Measurements from ENCODE around the gene PRCD.
"Not testable (repeated sequence)": the region's sequence is repeated elsewhere in the genome, so short reads cannot be mapped to it uniquely, and the experiment has no call there.

PRCD gene

DNA sequence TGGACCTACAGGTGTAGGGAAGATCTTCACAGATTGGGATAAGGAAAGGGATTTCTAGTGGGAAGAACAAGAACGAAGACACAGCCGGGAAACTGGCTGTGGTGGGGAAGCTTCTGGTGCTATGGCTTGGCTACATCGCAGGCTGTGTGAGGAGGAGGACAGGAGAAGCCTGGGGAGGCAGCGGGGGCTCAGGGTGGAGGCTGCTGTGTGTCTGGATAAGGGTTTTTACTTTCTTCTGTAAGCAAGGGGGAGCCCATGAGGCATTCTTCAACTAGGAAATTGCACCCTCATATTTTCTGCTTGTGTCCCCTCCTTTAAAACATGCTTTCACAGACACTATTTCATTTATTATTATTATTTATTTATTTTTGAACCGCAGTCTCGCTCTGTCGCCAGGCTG is 35.7 kb upstream of the PRCD start:
- DNase-seq (ENCODE audit: low read depth, low spot score), result no peak

DNA sequence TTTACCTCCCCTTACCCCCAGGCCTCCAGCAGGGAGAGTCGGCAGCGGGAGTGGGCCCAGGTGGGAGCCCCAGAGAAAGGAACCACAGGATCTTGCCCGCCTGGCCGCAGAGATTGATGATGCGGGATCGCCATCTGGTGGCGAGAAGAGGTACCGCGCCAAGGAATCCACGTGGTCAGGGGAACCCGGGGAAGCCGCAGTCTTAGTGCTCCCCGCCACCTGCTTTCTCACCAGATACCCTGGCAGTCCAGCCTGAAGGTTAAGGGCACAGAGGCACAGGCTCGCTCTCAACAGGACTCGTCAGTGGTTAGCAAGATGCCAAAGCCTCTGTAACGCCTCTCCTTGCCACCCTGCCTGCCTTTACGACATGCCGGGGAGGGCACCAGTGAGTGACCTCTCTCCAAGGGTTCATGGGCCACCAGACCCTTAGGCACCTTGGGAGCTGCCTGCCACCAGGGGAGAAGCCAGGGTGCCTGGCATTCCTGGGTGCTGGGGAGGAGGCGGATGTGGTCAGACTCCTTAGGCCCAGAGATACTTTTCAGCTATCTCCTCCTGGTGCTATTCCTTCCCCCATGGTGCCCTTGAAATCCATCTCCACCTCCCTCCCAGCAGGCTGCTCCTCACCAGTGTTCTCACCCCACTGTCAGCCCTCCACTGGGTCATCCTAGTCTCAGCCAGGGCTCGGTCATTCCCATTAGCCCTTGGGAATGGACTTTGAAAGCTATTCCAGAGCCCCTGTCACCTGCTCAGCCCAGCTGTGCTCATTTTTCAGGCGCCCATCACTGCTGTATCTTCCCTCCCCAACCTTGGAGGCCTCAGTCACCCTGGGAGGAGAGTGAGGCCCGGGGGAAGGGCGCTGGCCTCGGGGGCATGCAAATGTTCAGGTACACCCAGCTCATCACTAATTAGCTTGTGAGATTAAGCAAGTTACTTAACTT is 33.2 kb upstream of the PRCD start:
- DNase-seq (ENCODE audit: low read depth, low spot score), result peak; percentile 75

DNA sequence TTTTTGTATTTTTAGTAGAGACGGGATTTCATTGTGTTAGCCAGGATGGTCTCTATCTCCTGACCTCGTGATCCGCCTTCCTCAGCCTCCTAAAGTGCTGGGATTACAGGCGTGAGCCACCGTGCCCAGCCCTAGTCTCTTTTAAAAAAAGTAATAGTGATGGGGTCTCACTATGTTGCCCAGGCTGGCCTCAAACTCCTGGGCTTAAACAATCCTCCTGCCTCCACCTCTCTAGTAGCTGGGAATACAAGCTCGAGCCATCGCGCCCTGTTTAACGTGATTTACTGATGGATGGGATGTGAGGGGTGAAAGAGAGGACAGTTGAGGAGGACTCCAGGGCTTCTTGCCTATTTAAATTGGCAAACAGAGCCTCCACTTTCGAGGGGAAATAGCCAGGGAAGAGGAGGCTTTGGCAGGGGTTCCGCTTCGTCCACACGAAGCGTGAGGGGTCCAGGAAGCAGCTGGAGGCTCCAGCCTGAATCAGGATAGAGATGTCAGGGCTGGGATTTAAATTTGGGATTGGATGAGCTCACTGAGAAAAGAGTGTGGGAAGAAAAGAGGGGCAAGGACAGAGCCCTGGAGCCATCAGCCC is 31.3 kb upstream of the PRCD start:
- not testable (repeated sequence) for DNase-seq (ENCODE audit: low read depth, low spot score)

DNA sequence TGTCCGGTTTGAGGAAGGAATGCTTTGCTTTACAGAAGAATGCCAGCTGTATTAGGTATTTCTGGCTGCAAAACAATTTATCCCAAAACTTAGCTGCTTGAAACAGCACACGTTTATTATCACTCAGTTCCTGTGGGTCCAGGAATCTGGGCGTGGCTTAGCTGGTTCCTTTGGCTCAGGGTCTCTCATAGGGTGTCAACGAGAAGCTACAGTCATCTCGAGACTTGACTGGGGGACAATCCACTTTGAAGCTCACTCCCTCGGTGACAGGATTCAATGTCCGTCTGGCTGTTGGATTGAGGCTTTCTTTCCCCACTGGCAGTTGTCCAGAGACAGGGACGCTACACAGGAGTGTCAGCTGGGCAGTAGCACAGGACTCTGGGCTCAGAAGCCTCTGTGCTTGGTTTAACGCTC is 29.0 kb upstream of the PRCD start:
- DNase-seq (ENCODE audit: low read depth, low spot score), result no peak

DNA sequence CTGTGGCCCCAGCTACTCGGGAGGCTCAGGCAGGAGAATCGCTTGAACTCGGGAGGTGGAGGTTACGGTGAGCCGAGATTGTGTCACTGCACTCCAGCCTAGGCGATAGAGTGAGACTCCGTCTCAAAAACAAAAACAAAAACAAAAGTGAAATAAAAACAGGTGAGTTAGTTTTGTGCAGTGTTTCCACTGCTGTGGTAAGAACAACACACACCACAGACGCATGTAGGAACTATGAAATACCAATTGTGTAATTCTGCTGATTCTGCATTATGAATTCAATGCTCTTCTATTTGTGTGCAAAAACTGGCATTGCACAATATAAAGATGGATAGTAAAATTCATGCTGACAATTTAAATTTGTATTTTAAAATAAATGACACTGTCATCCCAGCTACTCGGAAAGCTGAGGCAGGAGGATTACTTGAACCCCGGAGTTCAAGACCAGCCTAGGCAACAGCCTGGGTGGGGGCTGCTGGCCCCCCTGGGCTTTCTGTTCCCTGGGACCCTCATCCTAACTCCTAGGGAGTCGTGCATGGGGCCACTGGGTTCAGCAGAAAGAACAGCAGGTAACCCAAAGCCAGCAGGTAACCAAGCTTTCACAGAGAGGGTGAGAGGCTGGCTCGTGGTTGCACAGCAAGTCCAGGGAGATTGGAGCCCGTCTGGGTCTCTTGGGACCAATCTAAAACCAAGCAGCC is 28.0 kb upstream of the PRCD start:
- no peak for DNase-seq (ENCODE audit: low read depth, low spot score)

DNA sequence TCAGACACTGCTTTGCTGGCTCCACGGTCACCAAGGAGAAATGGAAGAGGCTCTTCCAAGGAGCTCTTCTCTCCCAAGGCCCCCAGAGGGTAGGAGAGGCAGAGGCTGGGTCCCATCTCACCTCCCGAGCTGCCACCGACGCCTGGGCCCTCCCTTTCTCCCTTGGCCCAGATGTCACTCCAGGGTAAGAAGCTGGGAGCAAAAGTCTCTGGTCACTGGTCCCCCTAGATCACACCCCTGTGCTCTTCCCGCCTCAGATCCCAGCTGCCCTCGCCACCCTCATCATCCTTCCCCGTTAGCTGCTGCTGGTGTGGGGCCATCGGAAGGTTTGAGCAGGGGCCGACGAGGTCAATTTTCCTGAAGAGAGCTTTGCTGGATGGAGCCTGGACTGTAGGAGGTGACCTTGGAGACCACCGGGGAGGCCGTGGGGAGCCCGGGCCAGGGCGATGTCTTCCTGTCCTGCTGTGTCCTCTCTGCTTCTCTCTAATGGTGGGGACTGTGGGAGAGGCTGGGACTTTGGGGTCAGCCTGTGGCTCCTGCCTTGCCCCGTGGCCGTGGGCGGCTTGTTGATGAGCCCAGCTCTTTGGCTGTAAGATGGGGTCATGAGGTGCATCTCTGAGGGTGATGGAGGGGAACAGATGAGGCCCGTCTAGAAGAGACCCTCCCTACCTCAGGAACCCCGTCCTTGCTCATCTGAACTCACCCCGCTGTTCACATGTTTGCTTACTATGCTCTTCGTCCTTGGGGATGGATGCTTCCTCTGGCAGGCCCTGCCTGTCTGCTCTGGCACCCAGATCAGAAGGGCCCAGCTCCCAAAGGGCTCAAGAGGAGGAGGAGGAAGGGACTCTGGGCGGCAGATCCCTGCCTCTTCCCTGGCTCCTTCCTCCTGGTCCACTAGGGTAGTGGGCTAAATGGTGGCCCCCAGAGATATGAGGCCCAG is 27.2 kb upstream of the PRCD start:
- no peak for DNase-seq (ENCODE audit: low read depth, low spot score)

DNA sequence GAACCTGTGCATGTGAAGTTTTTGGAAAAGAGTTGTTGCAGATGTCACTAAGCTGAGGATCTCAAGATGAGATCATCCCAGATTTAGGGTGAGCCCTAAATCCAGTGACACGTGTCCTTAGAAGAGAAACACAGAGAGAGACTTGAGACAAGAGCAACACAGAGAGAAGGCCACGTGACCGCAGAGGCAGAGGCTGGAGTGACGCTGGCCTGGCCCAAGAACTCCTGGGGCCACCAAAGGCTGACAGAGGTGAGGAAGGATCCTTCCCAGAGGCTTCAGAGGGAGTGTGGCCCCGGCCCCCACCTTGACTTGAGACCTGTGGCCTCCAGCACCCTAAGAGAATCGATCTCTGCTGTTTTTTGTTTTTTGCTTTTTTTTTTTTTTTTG is 26.5 kb upstream of the PRCD start:
- DNase-seq (ENCODE audit: low read depth, low spot score), result no peak

DNA sequence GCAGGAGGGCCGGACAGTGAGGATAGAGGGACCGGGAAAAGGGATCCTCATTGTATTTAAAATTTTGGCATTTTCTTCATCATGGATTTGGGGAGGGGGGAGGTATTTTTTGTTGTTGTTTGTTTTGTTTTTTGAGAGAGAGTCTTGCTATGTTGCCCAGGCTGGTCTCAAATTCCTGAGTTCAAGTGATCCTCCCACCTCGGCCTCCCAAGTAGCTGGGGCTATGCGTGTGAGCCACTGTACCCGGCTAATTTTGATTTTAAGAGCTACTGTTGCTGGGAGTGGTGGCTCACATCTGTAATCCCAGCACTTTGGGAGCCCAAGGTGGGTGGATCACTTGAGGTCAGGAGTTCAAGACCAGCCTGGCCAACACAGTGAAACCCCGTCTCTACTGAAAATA is 25.5 kb upstream of the PRCD start:
- not testable (repeated sequence) for DNase-seq (ENCODE audit: low read depth, low spot score)

DNA sequence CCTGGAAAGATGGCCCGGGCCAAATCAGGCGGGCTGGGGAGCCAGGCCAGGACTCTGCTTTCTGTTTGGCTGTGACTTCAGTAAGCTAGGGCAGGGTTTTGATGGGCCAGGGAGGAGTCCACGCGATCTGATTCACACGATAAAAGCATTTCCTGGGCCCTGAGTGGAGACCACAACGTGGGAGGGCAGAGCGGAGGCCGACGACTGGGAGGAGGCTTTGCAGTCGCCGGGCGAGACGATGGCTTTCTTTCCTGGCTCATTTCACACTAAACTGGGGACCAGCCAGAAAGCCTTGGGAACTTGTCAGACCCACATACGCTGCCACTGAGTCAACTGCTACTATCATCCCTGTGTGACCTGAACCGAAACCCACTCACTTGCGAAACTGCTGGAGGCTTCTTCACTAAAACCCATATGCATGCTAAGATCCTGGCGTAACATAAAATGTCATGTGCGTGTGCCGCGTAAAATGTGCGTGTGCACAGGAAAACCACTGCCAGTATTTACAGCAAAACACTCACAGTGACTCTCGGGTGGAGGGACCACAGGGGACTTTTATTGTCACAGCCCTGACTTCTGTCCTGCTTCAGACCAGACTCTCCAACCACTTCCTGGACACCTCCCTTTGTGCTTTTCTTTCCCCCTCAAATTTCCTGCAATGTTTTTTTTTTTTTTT is 24.4 kb upstream of the PRCD start:
- DNase-seq (ENCODE audit: low read depth, low spot score), result peak; percentile 58

DNA sequence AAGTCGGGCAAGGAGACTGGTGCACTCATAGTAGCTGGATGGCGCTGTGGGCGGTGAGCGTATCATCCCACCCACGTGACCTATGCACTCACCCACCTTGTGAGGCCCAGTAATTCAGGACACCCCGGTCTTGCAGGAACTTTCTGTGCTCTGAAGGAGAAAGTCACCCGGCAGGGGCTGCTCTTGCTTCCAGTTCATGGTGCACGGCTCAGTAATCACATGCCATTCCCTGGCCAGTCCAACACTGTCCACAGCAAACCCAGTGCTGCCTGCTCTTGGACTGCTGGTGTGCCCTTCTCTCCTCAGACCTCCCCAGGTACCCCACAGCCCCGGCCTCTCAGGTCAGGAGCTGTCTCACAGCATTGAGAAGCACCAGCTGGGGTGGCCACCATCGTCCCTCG is 22.2 kb upstream of the PRCD start:
- DNase-seq (ENCODE audit: low read depth, low spot score), result no peak

DNA sequence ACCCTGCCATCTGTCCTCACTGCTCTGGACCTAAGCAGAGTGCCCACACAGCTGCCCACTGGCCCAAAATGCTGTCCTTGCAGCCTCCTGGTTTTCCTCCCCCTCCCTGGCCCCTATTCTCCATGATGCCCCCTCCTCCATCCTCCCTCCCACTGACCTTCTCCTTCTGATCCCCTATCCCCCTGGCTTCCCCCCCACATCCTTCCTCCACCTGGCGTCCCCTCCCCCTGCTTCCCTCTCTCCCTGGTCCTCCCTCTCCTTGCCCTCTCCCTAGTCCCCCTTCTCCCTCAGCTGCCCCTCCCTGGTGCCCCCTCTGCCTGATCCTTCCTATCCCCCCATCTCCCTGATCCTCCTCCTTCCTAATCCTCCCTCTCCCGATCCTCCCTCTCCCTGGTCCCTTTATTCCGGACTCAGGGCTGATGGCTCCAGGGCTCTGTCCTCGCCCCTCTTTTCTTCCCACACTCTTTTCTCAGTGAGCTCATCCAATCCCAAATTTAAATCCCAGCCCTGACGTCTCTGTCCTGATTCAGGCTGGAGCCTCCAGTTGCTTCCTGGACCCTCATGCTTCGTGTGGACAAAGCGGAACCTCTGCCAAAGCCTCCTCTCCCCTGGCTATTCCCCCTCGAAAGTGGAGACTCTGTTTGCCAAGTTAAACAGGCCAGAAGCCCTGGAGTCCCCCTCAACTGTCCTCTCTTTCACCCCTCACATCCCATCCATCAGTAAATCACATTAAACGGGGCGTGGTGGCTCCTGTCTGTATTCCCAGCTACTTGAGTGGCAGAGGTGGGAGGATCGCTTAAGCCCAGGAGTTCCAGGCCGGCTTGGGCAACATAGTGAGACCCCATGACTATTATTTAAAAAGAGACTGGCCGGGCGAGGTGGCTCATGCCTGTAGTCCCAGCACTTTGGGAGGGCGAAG is 20.5 kb upstream of the PRCD start:
- DNase-seq (ENCODE audit: low read depth, low spot score), result no peak

DNA sequence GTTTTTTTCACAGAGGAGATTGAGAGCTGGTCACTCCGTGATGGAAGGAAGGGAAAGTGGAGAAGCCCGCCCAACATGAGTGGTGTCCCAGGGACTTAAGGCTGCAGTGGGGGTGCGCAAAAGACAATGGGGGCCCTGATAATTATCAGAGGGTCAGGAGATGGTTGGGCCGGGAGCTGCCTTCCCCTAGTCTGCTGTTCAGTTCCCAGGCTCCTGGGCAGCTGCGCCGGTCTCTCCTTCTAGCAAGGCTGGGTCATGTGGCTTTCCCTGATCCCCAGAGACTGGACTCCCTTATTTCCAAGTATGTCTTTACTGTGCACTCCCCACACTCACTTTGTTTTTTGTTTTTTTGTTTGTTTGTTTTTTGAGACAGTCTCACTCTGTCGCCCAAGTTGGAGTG is 18.6 kb upstream of the PRCD start:
- no peak for DNase-seq (ENCODE audit: low read depth, low spot score)

DNA sequence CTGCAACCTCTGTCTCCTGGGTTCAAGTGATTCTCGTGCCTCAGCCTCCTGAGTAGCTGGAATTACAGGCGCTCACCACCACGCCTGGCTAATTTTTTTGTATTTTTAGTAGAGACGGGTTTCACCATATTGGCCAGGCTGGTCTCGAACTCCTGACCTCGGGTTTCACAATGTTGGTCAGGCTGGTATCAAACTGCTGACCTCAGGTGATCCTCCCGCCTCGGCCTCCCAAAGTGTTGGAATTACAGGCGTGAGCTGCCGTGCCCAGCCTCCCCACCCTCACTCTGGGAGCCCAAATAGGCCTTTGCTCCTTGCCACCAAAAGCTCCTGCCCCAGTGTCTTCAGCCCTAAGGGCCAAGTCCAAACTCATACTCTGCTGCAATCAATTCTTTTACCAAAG is 18.2 kb upstream of the PRCD start:
- DNase-seq (ENCODE audit: low read depth, low spot score), result not testable (repeated sequence)

DNA sequence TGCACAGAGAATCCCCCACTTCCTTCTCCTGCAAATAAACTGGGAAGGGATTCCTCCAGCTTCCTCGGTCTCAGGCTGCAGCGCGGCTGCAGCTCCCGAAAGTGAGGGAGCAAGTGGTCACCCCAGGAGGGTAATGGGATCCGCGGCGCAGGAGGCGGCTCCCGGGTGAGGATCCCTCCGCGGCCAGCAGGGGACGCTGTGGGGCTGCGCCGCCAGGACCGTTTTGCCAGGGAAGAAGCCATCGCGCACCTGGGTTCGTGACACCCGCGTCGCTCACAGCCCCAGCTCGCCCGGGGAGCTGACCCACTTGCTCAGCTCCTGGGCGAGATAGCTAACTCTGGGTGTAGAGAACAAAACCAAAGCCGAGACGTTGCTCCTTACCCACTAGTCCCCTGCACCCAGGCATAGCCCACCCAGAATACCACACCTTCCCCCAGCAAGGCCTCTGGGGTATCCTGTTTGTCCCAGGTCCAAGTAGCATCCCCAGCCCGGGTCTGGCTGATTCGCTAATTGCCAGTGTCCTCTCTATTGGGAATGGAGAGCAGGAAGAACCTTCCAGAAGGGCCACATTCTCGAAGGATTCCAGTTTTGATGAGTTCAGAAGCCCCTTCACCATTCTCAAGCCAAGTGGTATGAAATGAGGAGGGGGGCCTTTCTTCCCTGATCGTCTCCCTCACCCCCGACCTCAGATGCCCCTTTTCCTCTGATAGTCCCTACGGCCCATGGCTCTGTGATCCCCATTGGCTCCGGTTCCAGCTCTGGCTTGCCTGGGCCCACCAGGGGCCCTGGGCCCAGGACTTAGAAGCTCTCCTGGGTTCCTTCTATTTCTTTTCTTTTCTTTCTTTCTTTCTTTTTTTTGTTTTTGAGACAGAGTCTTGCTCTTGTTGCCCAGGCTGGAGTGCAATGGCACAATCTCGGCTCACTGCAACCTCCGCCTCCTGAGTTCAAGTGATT is 16.5 kb upstream of the PRCD start:
- DNase-seq (ENCODE audit: low read depth, low spot score), result peak; percentile 63

DNA sequence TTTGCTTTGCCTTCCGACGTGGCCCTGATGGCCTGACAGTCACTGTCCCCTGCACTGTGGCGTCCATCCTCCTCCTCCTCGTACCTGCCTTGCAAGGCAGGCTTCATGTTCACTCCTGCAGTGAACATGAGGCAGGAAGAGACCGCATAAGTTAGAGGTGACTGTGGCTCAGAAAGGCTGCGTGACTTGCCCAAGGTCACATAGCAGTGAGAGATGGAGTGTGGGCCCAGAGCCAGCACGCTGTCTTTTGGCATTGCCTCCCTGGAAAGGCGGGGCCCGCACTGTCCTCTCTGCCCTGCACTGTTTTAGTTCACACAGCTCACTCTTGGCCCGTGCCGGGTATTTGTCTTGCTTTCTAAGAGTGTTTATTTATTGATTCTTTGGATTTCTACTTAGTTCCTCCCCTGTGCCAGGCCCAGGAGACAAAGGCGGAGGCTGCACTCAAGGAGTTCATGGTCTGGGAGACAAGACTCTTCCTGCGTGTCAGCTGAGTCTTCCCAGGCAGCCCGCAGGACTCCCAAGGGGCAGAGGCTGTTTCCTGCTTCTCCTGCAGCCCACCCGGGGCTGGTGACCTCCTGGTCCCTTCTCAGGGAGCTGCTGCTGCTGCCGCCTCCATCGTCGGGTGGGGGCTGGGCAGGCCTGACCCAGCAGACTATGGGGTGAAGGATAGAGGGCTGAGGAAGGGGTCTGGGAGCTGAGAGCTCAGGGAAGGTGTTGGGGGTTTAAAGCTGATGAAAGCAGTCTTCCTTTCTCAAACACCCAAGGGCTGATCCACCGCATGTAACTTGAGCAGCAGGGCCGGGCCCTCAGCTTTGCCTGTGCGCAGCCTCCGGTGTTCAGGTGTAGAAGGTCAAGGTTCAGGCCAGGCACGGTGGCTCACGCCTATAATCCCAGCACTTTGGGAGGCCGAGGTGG is 15.0 kb upstream of the PRCD start:
- no peak for DNase-seq (ENCODE audit: low read depth, low spot score)

DNA sequence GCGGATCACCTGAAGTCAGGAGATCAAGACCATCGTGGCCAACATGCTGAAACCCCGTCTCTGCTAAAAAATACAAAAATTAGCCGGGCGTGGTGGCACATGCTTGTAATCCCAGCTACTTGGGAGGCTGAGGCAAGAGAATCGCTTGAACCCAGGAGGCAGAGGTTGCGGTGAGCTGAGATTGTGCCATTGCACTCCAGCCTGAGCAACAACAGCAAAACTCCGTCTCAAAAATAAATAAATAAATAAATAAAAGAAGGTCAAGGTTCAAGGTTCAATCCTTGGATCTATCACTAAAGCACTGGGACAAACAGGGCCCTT is 14.4 kb upstream of the PRCD start:
- not testable (repeated sequence) for DNase-seq (ENCODE audit: low read depth, low spot score)

DNA sequence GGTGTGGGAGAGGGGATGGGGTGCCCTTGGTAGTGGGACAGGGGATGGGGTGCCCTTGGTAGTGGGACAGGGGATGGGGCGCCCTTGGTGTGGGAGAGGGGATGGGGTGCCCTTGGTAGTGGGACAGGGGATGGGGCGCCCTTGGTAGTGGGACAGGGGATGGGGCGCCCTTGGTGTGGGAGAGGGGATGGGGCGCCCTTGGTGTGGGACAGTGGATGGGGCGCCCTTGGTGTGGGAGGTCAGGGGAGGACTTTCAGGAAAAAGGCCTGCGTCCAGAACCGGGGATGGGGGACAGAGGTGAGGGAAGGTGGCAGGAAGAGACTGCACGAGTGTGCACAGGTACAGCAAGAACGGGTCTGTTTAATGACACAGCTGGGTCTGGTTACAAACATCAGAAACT is 12.8 kb upstream of the PRCD start:
- not testable (repeated sequence) for DNase-seq (ENCODE audit: low read depth, low spot score)

Measured in activated CD4-positive, CD25-positive, alpha-beta regulatory T cell treated with anti-CD3 and anti-CD28 coated beads, Interleukin-2, amount 50 U/mL, for 16 hours (primary cell).